ENCODE data around the gene IL25. TPM values are rescaled to one million over a fixed set of nuclear protein-coding genes. Genes with fewer than 3 reads are reported as not detected.
"Not testable (repeated sequence)": the region's sequence is repeated elsewhere in the genome, so short reads cannot be mapped to it uniquely, and the experiment has no call there.

Gene IL25
- polyA plus RNA-seq (2012; ENCODE audit: missing spikeins) = not detected

GRCh38 chr14:23372509-23372908, at the start of gene IL25:
Gene IL25 (plus strand): TSS chr14:23372809.
- DNase-seq (ENCODE audit: insufficient read length) = no peak
- no peak for TF ChIP-seq POLR2AphosphoS5 (IDR thresholded peaks at IDR 0.05; ENCODE audit: low read depth, low read length)
- no peak for TF ChIP-seq POLR2A (IDR thresholded peaks at IDR 0.05; ENCODE audit: low read depth, low read length)
- TF ChIP-seq TAF1 (IDR thresholded peaks at IDR 0.05; ENCODE audit: borderline replicate concordance, low read depth, low read length) = no peak
- no peak for FAIRE-seq

GRCh38 chr14:23323838-23324454, 48.7 kb upstream of the IL25 start:
- no peak for TF ChIP-seq POLR2AphosphoS5 (IDR thresholded peaks at IDR 0.05; ENCODE audit: low read depth, low read length)
- TF ChIP-seq POLR2A (IDR thresholded peaks at IDR 0.05; ENCODE audit: low read depth, low read length) = no peak
- no peak for TF ChIP-seq TAF1 (IDR thresholded peaks at IDR 0.05; ENCODE audit: borderline replicate concordance, low read depth, low read length)
- DNase-seq (ENCODE audit: insufficient read length) = no peak
- no peak for FAIRE-seq

GRCh38 chr14:23324455-23324846, 48.2 kb upstream of the IL25 start:
- TF ChIP-seq TAF1 (IDR thresholded peaks at IDR 0.05; ENCODE audit: borderline replicate concordance, low read depth, low read length) = no peak
- TF ChIP-seq POLR2AphosphoS5 (IDR thresholded peaks at IDR 0.05; ENCODE audit: low read depth, low read length) = no peak
- TF ChIP-seq POLR2A (IDR thresholded peaks at IDR 0.05; ENCODE audit: low read depth, low read length) = no peak
- DNase-seq (ENCODE audit: insufficient read length) (no peak), FAIRE-seq (no peak)

- FAIRE-seq (no peak), DNase-seq (ENCODE audit: insufficient read length) (no peak)
- TF ChIP-seq POLR2AphosphoS5 (IDR thresholded peaks at IDR 0.05; ENCODE audit: low read depth, low read length) (no peak), POLR2A (IDR thresholded peaks at IDR 0.05; ENCODE audit: low read depth, low read length) (no peak), TAF1 (IDR thresholded peaks at IDR 0.05; ENCODE audit: borderline replicate concordance, low read depth, low read length) (no peak)
These were observed 47.6 kb upstream of the IL25 start for GRCh38 chr14:23324993-23325392.

- not testable (repeated sequence) for DNase-seq (ENCODE audit: insufficient read length); FAIRE-seq
These were observed 46.9 kb upstream of the IL25 start for GRCh38 chr14:23325746-23326145.

- TF ChIP-seq POLR2AphosphoS5 (IDR thresholded peaks at IDR 0.05; ENCODE audit: low read depth, low read length) (peak; percentile 74), POLR2A (IDR thresholded peaks at IDR 0.05; ENCODE audit: low read depth, low read length) (peak; percentile 52), TAF1 (IDR thresholded peaks at IDR 0.05; ENCODE audit: borderline replicate concordance, low read depth, low read length) (no peak)
- FAIRE-seq (no peak), DNase-seq (ENCODE audit: insufficient read length) (no peak)
These were observed 45.9 kb upstream of the IL25 start for GRCh38 chr14:23326491-23327332.

- peak; percentile 38 for FAIRE-seq
- no peak for DNase-seq (ENCODE audit: insufficient read length)
- TF ChIP-seq POLR2AphosphoS5 (IDR thresholded peaks at IDR 0.05; ENCODE audit: low read depth, low read length) (no peak), TAF1 (IDR thresholded peaks at IDR 0.05; ENCODE audit: borderline replicate concordance, low read depth, low read length) (no peak), POLR2A (IDR thresholded peaks at IDR 0.05; ENCODE audit: low read depth, low read length) (no peak; the same call in 1 of the 2 replicates)
These were observed 44.5 kb upstream of the IL25 start for GRCh38 chr14:23327947-23328744.

DNA sequence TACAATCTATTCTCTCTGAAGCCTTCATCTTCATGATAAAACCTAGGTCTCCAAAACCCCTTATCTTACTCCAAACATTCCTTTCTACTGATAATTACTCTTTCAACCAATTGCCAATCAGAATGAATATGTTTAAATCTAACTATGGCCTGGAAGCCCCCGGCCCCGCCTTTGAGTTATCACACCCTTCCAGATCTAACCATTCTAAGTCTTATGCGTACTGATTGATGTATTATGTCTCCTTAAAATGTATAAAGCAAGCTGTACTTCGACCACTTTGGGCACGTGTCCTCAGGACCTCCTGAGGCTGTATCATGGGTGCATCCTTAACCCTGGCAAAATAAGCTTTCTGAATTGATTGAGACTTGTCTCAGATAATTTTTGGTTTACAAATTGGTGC, 37.0 kb upstream of the IL25 start:
- no peak for TF ChIP-seq POLR2AphosphoS5 (IDR thresholded peaks at IDR 0.05; ENCODE audit: low read depth, low read length)
- TF ChIP-seq POLR2A (IDR thresholded peaks at IDR 0.05; ENCODE audit: low read depth, low read length) = no peak
- TF ChIP-seq TAF1 (IDR thresholded peaks at IDR 0.05; ENCODE audit: borderline replicate concordance, low read depth, low read length) = no peak
- no peak for DNase-seq (ENCODE audit: insufficient read length)
- FAIRE-seq = no peak

DNA sequence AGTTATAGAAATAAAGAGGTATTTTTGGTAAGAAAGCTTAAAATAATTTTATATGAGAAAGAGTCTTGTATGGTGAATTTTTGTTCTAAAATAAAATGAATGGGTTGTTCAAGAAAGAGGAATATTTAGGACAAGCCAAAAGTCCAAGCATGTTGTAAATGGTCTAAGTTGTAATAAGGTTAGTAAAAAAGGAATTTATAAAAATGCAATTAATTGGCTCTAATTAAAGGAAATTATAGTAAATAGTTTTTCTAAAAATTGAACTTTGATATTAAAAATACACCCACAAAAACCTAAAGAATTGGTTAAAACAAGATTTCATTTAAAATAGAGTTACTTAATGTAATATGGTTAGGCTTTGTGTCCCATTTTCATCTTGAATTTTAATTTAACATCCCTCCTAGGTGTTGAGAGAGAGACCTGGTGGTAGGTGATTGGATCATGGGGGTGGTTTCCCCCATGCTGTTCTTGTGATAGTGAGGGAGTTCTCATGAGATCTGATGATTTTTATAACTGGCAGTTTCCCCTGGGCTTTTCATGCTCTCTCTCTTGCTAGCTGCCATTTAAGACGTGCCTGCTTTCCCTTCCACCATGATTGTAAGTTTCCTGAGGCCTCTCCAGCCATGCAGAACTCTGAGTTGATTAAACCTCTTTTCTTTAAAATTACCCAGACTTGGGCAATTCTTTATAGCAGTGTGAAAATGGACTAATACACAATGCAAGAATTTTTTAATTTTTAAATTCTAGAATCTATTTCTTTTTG, 32.9 kb upstream of the IL25 start:
- TF ChIP-seq POLR2AphosphoS5 (IDR thresholded peaks at IDR 0.05; ENCODE audit: low read depth, low read length) (no peak), TAF1 (IDR thresholded peaks at IDR 0.05; ENCODE audit: borderline replicate concordance, low read depth, low read length) (no peak), POLR2A (IDR thresholded peaks at IDR 0.05; ENCODE audit: low read depth, low read length) (no peak)
- no peak for DNase-seq (ENCODE audit: insufficient read length)

DNA sequence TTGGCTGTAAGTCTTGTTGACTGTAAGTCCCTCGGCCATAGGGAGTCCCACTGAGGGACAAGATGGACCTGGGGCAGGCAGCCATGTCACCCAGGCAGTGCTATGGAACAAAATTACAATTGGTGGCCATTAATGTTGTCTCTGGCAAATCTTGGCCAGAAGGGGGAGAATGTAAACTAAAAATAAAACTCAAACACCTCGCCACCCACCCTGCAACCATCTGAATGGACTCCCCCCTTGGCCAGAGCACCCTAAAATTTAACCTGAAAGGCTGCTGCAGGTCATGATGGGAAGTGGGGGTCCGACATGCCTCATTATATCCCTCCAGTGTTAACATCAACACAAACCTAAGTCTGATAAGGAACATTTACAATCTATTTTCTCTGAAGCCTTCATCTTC, 28.1 kb upstream of the IL25 start:
- no peak for FAIRE-seq
- no peak for DNase-seq (ENCODE audit: insufficient read length)
- TF ChIP-seq TAF1 (IDR thresholded peaks at IDR 0.05; ENCODE audit: borderline replicate concordance, low read depth, low read length) (no peak), POLR2AphosphoS5 (IDR thresholded peaks at IDR 0.05; ENCODE audit: low read depth, low read length) (no peak)

More for the DNA sequence above, 32.9 kb upstream of the IL25 start:
- FAIRE-seq = no peak
